A549 treated with Hydrocortisone at 1 μM for 4 hours (cell line): ENCODE data around the gene SKP1. TPM values are rescaled to one million over a fixed set of nuclear protein-coding genes. Genes with fewer than 3 reads are reported as not detected.

Experiments used
- total RNA-seq: library from RNA; stranded (reverse); fragments of 200-300 nt; extraction: Qiagen RNA extraction; gene quantifications from 5 replicates; pipeline ENCODE4 v1.2.3, GENCODE V29; 2022

Gene SKP1
- total RNA-seq = 608 to 781 TPM (median 629 TPM) in 5 replicates

GRCh38 chr5:134176511-134177368, at the start of gene SKP1:
Gene SKP1, minus strand, starts transcription at chr5:134176950. Its CDS starts 2,928 bp downstream, at chr5:134174022.

GRCh38 chr5:134225780-134226440, 49.2 kb upstream of the SKP1 start, which contains the start of gene PPP2CA:
Gene PPP2CA, minus strand, starts transcription at chr5:134226073. Its CDS starts 212 bp downstream, at chr5:134225861.

GRCh38 chr5:134113902-134114875, 62.6 kb downstream of the SKP1 start, which contains the start of gene TCF7:
Gene TCF7, plus strand, starts transcription at chr5:134114681. Its CDS starts 226 bp downstream, at chr5:134114907.

Other genes with a start within 250 kb of the SKP1 start
- gene C5orf15, start 208.3 kb downstream of the SKP1 start, total RNA-seq = 43.6 to 59.4 TPM (median 54.3 TPM) in 5 replicates
- gene VDAC1, start 172.0 kb downstream of the SKP1 start, total RNA-seq = 388 to 404 TPM (median 395 TPM) in 5 replicates
- 9.7 to 11.2 TPM (median 11.1 TPM) in 5 replicates for gene TCF7, start 62.3 kb downstream of the SKP1 start, total RNA-seq
- 215 to 280 TPM (median 271 TPM) in 5 replicates for gene PPP2CA, start 49.1 kb upstream of the SKP1 start, total RNA-seq
- 1.1 to 1.4 TPM (median 1.2 TPM) in 5 replicates for gene CDKL3, start 190.2 kb upstream of the SKP1 start, total RNA-seq
- 56.4 to 79.6 TPM (median 65.8 TPM) in 5 replicates for gene UBE2B, start 194.6 kb upstream of the SKP1 start, total RNA-seq
- gene CDKN2AIPNL, start 234.9 kb upstream of the SKP1 start, total RNA-seq = 38.7 to 46.7 TPM (median 43.6 TPM) in 5 replicates